Stimulated activated CD8-positive, alpha-beta memory T cell treated with anti-CD3 and anti-CD28 coated beads, Interleukin-15, amount 100 ng/mL, for 1 hour (primary cell): ENCODE measurements around the gene THSD4.
"Not testable (repeated sequence)": the region's sequence is repeated elsewhere in the genome, so short reads cannot be mapped to it uniquely, and the experiment has no call there.

ENCODE experiments used
- DNase-seq: peaks from one replicate; pipeline ENCODE4 v3.0.0-alpha.2; 2020; ENCODE audit warnings: low read depth

Gene THSD4

DNA sequence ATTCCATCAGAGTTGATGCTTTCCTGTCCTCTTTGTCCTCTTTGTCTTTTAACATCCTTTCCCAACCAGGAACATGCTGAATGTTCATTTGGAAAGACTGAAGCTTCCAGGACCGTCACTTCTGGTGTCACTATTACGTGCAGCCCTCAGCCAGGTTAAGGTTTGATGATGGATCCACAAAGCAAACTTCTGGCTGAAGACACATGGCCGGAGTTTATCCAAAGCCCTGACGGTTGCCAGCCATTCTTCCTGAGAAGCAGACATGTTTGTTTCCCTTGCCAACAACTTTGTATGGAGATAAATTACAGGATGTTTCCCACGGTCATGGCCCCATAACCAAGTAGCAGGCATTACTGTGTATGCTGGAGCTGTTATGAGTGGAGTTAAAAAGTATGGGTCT is 236.9 kb downstream of the THSD4 start:
- no peak for DNase-seq

- no peak for DNase-seq
Observed at GRCh38 chr15:71352765-71353164, 237.5 kb downstream of the THSD4 start.

- no peak for DNase-seq
Observed at GRCh38 chr15:71353171-71353570, 237.9 kb downstream of the THSD4 start.

DNA sequence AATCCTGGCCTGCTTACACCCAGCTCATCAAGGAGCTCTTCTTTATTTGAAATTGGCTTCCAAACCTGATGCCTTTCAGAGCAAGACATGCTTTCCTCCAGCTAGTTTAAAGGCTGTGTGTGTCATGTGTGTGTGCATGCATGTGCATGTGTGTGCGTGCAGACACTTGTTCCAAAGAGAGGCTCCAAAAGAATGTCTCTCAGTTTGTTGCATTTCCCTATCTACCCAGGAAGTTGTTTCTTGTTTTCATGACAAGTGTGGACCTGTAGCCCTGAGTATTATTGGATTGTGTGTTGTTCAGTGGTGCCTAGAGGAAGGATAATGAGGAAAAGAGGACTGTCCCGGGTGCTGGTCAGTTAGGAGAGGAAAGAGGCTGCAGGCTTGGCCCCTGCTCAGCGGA is 240.0 kb downstream of the THSD4 start:
- no peak for DNase-seq

GRCh38 chr15:71357321-71357732 is 242.1 kb downstream of the THSD4 start:
- no peak for DNase-seq

DNA sequence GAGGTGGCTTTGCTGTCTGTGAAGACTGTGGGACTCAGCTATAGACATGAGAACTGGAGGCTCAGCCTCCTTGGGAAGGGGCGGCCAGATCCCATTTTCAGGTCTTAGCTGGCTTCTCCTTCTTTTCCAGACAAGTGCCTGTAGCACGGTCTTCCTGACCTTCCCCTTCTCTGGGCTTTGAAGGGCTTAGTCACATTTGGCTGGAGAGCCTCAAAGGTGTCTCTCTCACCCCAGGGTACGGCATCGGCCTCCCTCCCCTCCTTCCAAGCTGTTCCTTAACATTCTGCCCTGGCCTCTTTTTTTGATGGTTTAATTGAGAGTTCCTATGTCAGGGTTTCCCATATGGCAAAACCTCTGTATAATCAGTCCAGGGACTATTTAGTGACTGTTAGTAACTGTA is 242.7 kb downstream of the THSD4 start:
- no peak for DNase-seq

GRCh38 chr15:71359246-71359645 is 244.0 kb downstream of the THSD4 start:
- no peak for DNase-seq

GRCh38 chr15:71362556-71362955 is 247.3 kb downstream of the THSD4 start:
- no peak for DNase-seq

- no peak for DNase-seq
Observed at GRCh38 chr15:71362987-71363968, 248.0 kb downstream of the THSD4 start.

- DNase-seq, result no peak
Observed at GRCh38 chr15:71364117-71364584, 248.9 kb downstream of the THSD4 start.

GRCh38 chr15:71366522-71366921 is 251.3 kb downstream of the THSD4 start:
- DNase-seq, result no peak

DNA sequence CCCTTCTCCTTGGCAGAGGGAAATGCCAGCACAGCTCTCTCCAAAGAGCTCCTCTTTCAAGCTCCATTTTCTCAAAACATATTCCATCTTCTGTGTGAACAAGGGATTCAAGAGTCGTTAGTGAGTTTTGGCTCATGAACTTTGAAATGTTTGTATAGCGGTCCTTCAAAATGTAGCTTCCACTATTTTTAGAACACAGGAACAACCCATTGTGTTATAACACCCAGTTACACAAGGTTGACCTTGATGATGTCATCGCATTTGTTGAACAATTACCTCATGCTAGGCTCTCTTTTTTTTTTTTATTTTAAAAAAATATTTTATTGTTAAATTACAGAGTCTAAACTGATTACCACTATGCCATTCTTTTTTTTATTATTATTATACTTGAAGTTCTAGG is 251.7 kb downstream of the THSD4 start:
- no peak for DNase-seq

DNA sequence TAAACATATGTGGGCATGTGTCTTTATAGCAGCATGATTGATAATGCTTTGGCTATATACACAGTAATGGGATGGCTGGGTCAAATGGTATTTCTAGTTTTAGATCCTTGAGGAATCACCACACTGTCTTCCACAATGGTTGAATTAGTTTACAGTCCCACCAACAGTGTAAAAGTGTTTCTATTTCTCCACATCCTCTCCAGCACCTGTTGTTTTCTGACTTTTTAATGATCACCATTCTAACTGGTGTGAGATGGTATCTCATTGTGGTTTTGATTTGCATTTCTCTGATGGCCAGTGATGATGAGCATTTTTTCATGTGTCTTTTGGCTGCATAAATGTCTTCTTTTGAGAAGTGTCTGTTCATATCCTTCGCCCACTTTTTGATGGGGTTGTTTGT is 252.5 kb downstream of the THSD4 start:
- DNase-seq, result not testable (repeated sequence)

DNA sequence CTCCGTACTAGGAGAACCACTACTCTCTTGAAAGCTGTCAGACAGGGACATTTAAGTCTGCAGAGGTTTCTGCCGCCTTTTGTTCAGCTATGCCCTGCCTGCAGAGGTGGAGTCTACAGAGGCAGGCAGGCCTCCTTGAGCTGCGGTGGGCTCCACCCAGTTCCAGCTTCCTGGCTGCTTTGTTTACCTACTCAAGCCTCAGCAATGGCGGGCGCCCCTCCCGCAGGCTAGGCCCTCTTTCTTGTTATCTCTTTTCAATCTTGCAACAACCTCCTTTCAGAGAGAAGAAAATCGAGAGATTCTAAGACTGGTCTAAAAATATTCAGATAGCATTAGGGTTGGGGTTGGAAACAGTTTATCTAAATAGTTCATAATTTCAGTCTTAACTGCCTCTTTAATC is 257.5 kb downstream of the THSD4 start:
- not testable (repeated sequence) for DNase-seq

- no peak for DNase-seq
Observed at GRCh38 chr15:71373917-71374316, 258.6 kb downstream of the THSD4 start.

- no peak for DNase-seq
Observed at GRCh38 chr15:71374607-71375352, 259.5 kb downstream of the THSD4 start.

- no peak for DNase-seq
Observed at GRCh38 chr15:71375934-71376333, 260.7 kb downstream of the THSD4 start.

DNA sequence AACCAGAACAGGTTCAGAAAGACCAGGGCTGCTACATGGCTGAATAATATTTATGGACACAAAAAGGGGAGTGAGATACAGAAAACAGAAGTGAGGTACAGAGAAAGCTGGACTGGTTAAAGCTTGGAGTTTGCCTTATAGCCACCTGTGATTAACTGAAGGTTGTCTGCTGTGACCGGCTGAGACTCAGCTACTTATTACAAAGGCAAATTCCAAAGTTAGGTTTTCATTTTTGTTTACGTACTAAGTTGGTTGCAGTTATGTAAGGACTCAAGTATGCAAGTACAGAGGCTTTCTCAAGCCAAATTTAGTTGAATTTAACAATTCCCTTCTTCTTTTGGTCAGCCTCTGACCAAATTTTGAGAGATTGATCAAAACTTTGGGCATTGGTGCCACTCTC is 264.6 kb downstream of the THSD4 start:
- DNase-seq, result no peak

DNA sequence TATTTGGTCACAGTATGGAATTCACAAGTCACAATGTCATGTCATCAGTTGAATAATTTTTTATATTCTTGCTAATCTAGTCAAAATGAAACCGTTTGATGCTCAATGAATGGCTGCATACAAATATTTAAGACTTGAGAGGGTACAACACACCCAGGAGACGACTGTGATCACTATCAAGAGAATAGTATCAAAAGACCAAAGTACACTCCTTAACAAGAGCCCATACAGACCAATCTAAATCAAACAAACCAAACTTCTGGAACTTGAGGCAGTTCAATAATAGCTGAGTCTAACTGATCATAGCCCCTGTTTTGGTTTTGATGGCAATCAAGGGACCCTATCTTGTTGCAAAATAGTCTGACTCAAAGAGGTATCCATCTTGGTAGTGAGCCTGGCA is 265.1 kb downstream of the THSD4 start:
- no peak for DNase-seq

GRCh38 chr15:71384501-71384900 is 269.2 kb downstream of the THSD4 start:
- DNase-seq, result no peak

DNA sequence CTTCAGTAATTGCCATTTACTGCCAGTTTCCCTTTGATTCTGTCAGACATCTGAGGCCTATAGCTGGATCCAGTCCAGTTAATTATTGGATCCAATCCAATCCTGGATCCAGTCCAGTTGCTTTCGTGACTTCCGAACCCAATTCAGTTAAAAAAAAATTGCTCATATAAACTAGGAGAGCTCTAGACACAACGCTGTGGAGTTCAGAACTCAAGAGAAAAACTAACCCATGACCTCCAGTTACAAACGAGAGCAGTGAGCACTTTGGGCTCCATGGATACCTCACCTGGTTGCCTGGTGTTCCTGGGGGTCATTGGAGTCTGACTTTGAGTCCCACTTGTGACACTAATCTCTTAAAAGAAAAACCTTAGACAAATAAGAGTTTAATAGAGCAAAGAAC is 269.8 kb downstream of the THSD4 start:
- DNase-seq, result no peak

DNA sequence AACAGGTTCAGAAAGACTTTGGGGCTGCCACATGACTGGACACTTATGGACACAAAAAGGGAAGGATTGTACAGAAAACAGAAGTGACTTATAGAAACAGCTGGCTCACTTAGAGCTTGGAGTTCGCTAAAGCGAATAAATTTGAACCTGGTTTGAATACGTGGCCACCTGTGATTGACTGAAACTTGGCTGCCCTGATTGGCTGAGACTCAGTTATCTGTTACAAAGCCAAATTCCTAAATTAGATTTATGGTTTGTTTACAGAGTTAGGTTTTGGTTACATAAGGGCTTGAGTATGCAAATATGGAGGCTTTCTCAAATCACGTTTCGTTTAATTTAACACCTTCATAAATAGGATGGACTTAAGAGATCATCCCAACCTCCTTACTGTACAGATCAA is 270.2 kb downstream of the THSD4 start:
- DNase-seq, result no peak

- no peak for DNase-seq
Observed at GRCh38 chr15:71386005-71386404, 270.7 kb downstream of the THSD4 start.
